Smooth muscle cell (in vitro differentiated cells): ENCODE measurements around the gene DLD. TPM values are rescaled to one million over a fixed set of nuclear protein-coding genes. Genes with fewer than 3 reads are reported as not detected.
"Not testable (repeated sequence)": the region's sequence is repeated elsewhere in the genome, so short reads cannot be mapped to it uniquely, and the experiment has no call there.

ENCODE experiments used
- DNase-seq: peaks from one replicate; lab custom pipeline; 2025; ENCODE audit not compliant: unreplicated experiment; lab: John Stamatoyannopoulos, UW
- H2AFZ ChIP-seq: fragments of 200-600 bp; sonication (generic); 2 replicates; pipeline ENCODE4 v1.6.0; 2016; ENCODE audit warnings: antibody characterized with exemption, low read depth, mild to moderate bottlenecking
- H3F3A ChIP-seq: fragments of 200-600 bp; sonication (generic); 2 replicates; pipeline ENCODE4 v1.6.0; 2017; ENCODE audit warnings: antibody characterized with exemption, low read depth
- H3K27ac ChIP-seq: fragments of 200-600 bp; sonication (generic); 2 replicates; pipeline ENCODE4 v1.5.1; 2016; ENCODE audit warnings: low read depth, mild to moderate bottlenecking
- H3K27me3 ChIP-seq: fragments of 200-600 bp; sonication (generic); 2 replicates; pipeline ENCODE4 v1.6.1; 2016; ENCODE audit warnings: low read depth, mild to moderate bottlenecking
- H3K36me3 ChIP-seq: fragments of 200-600 bp; sonication (generic); 2 replicates; pipeline ENCODE4 v1.5.1; 2016; ENCODE audit warnings: low read depth
- H3K4me1 ChIP-seq: fragments of 200-600 bp; sonication (generic); 2 replicates; pipeline ENCODE4 v1.5.1; 2016; ENCODE audit warnings: low read depth
- H3K4me2 ChIP-seq: fragments of 200-600 bp; sonication (generic); 2 replicates; pipeline ENCODE4 v1.6.0; 2016; ENCODE audit warnings: mild to moderate bottlenecking
- H3K4me3 ChIP-seq: fragments of 200-600 bp; sonication (generic); 2 replicates; pipeline ENCODE4 v1.5.1; 2016; ENCODE audit warnings: mild to moderate bottlenecking
- H3K79me2 ChIP-seq: fragments of 200-600 bp; sonication (generic); 2 replicates; pipeline ENCODE4 v1.6.0; 2016; ENCODE audit warnings: low read depth, mild to moderate bottlenecking
- H3K9ac ChIP-seq: fragments of 200-600 bp; sonication (generic); 2 replicates; pipeline ENCODE4 v1.6.0; 2016; ENCODE audit warnings: low read depth
- H3K9me3 ChIP-seq: fragments of 200-600 bp; sonication (generic); replicated peaks from 2 replicates; pipeline ENCODE4 v1.5.1; 2016; ENCODE audit warnings: low read depth
- H4K20me1 ChIP-seq: fragments of 200-600 bp; sonication (generic); 2 replicates; pipeline ENCODE4 v1.6.0; 2016; ENCODE audit warnings: low read depth
- CTCF ChIP-seq: fragments of 200-600 bp; sonication (generic); IDR thresholded peaks from 2 replicates; pipeline ENCODE4 v1.5.1; 2017; ENCODE audit warnings: borderline replicate concordance, mild to moderate bottlenecking, antibody characterized with exemption; ENCODE audit not compliant: insufficient read depth, poor library complexity, severe bottlenecking
- WGBS: methylation state at CpG from one replicate; pipeline ENCODE4 v1.1.7; 2016; ENCODE audit warnings: low lambda C conversion rate; 5-methylcytosine and 5-hydroxymethylcytosine counted together
- polyA plus RNA-seq: library from polyadenylated mRNA; unstranded; fragments of >200 nt; fragmentation: Nextera tagmentation; extraction: Ambion mirVana; gene quantifications from 2 replicates; pipeline ENCODE4 v1.2.1, GENCODE V29; 2016
- total RNA-seq: library from RNA; depleted of rRNA; stranded (reverse); fragments of >200 nt; gene quantifications from 2 replicates; pipeline ENCODE4 v1.2.3, GENCODE V29; 2014

DLD gene
- total and polyA plus RNA-seq, 2 experiments from 2014 or later: 71.4 to 165 TPM

GRCh38 chr7:107889992-107890391 is 991 bp upstream of the DLD start:
- 83% methylated on average over 3 of the region's 3 CpGs for WGBS

GRCh38 chr7:107890493-107890961 is 456 bp upstream of the DLD start:
- H2AFZ ChIP-seq: peak overlapping the region; percentile 94
- peaks cover 33% of the 10 kb centered on the region for H4K20me1 ChIP-seq
- DNase-seq: no peak
- no peaks in the 10 kb centered on the region for H3K36me3 ChIP-seq
- peak overlapping the region; percentile 85 for H3K9ac ChIP-seq
- peaks cover 20% of the 10 kb centered on the region for H3K4me1 ChIP-seq
- H3K9me3 ChIP-seq: no peaks in the 10 kb centered on the region
- H3K27me3 ChIP-seq: peaks cover 4% of the 10 kb centered on the region
- peaks cover 40% of the 10 kb centered on the region for H3K79me2 ChIP-seq
- 17% methylated on average over 7 of the region's 7 CpGs for WGBS
- no peak for TF ChIP-seq CTCF
- peak overlapping the region; percentile 82 for H3K27ac ChIP-seq
- no peaks in the 10 kb centered on the region for H3F3A ChIP-seq
- peak overlapping the region; percentile 57 for H3K4me3 ChIP-seq
- H3K4me2 ChIP-seq: peak overlapping the region; percentile 93

More at GRCh38 chr7:107889992-107890391, 991 bp upstream of the DLD start:
- Histone ChIP-seq H3K79me2 (peaks cover 35% of the 10 kb centered on the region), H3K36me3 (no peaks in the 10 kb centered on the region), H3K9me3 (no peaks in the 10 kb centered on the region), H3K4me2 (peak overlapping the region; percentile 93), H4K20me1 (peaks cover 28% of the 10 kb centered on the region), H3K4me3 (peak overlapping the region; percentile 57), H3K9ac (no peak overlapping the region), H3K4me1 (peaks cover 20% of the 10 kb centered on the region), H3K27me3 (peaks cover 8% of the 10 kb centered on the region), H2AFZ (peak overlapping the region; percentile 94), H3K27ac (peak overlapping the region; percentile 82), H3F3A (no peaks in the 10 kb centered on the region)
- no peak for TF ChIP-seq CTCF
- DNase-seq: no peak

DNA sequence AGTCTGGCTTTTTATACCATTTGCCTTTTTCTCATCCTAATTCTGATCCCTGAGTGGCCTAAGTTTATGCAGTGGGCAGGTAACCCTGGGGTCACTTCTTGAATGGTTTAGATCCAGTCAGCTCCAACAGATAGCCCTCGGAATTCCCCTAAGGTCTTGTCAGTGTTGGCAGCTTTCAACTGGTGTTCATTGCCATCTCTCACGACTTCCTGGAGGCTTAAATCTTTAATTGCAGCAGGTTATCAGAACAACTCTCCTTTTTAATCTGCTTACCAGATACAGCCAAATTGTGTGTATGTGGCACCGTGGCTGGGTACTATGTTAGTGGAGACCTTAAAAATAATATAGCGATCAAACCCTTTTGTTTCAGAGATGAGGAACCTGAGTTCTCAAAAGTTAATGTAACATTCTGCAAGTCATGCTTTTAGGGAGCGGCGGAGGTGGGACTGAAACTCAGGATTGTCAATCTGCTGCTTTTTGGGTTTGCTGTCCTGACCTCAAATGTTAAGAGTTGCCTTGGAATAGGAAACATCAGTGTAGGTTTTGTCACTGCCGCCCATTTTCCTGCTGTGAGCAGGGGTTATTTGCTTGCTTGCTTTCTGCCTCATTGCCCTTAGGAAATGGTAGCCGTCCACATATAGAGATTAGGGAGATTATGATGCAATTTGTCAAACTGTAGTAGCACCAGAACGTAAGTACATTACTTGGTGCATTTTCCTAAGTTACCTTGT is 818 bp downstream of the DLD start:
- peak overlapping the region; percentile 93 for H3K4me2 ChIP-seq
- no peak for TF ChIP-seq CTCF
- H4K20me1 ChIP-seq: peaks cover 44% of the 10 kb centered on the region
- H3K9me3 ChIP-seq: no peaks in the 10 kb centered on the region
- H3K4me3 ChIP-seq: peak overlapping the region; percentile 57
- H3K27ac ChIP-seq: peak overlapping the region; percentile 82
- no peaks in the 10 kb centered on the region for H3F3A ChIP-seq
- H2AFZ ChIP-seq: peak overlapping the region; percentile 94
- H3K9ac ChIP-seq: peak overlapping the region; percentile 85
- no peaks in the 10 kb centered on the region for H3K27me3 ChIP-seq
- H3K79me2 ChIP-seq: peaks cover 52% of the 10 kb centered on the region
- DNase-seq: no peak
- 62% methylated on average over 9 of the region's 9 CpGs for WGBS
- H3K36me3 ChIP-seq: no peaks in the 10 kb centered on the region
- peaks cover 20% of the 10 kb centered on the region for H3K4me1 ChIP-seq

- H3K27ac ChIP-seq: peak overlapping the region; percentile 82
- DNase-seq, H3F3A ChIP-seq, H3K27me3 ChIP-seq, H2AFZ ChIP-seq, H3K9me3 ChIP-seq, H3K36me3 ChIP-seq: not testable (repeated sequence)
- H3K9ac ChIP-seq: peak overlapping the region; percentile 85
- 98% methylated on average over 8 of the region's 8 CpGs for WGBS
- H3K4me3 ChIP-seq: peak overlapping the region; percentile 57
- H3K4me2 ChIP-seq: peak overlapping the region; percentile 93
- H3K79me2 ChIP-seq: peaks cover 57% of the 10 kb centered on the region
- H4K20me1 ChIP-seq: peaks cover 50% of the 10 kb centered on the region
- peaks cover 20% of the 10 kb centered on the region for H3K4me1 ChIP-seq
Measured at GRCh38 chr7:107892367-107892741, 1.4 kb downstream of the DLD start.
